CD4-positive, alpha-beta T cell (primary cell): Measurements from ENCODE around the gene COL28A1. TPM values are rescaled to one million over a fixed set of nuclear protein-coding genes. Genes with fewer than 3 reads are reported as not detected.

Source experiments
- ATAC-seq: fragments of 200-7000 bp; cut with Tn5 transposase; one replicate; pipeline ENCODE4 v1.10.0; 2022; ENCODE audit warnings: mild to moderate bottlenecking; ENCODE audit not compliant: poor library complexity
- CTCF ChIA-PET: fragments of 350-600 bp; sonication (Branson Sonifier 250); formaldehyde crosslinking; loops from one replicate; lab custom pipeline; 2021; ENCODE audit warnings: antibody characterized with exemption, inconsistent platforms; lab: Charles Lee
- POLR2A ChIA-PET: fragments of 350-600 bp; sonication (Branson Sonifier 250); formaldehyde crosslinking; loops from one replicate; lab custom pipeline; 2021; ENCODE audit warnings: antibody characterized with exemption, inconsistent platforms; lab: Charles Lee
- DNase-seq, 14 experiments: peaks; one replicate each; pipeline ENCODE4 v3.0.0-alpha.2; 2013 to 2020; ENCODE audit warnings: mixed read lengths in 2 of 14
- H3K27ac ChIP-seq, 2 donors: one replicate each; pipeline versions ENCODE4 v1.5.1 to v1.7.0; 2013; ENCODE audit warnings: low read length in 2 of 2, low read depth in 1 of 2, mild to moderate bottlenecking in 1 of 2
- H3K27me3 ChIP-seq, 2 experiments: 1 replicate in 1 of 2; 2 replicates in 1 of 2; pipeline versions ENCODE4 v1.6.1 to v1.7.0; 2013; ENCODE audit warnings: low read length in 2 of 2, control low read depth in 1 of 2, mild to moderate bottlenecking in 1 of 2, moderate library complexity in 1 of 2; ENCODE audit not compliant: insufficient read depth in 2 of 2, control insufficient read depth in 1 of 2
- H3K36me3 ChIP-seq: one replicate; pipeline ENCODE4 v1.6.1; 2013; ENCODE audit warnings: low read length, control low read depth; ENCODE audit not compliant: insufficient read depth
- H3K4me1 ChIP-seq: one replicate; pipeline ENCODE4 v1.6.1; 2013; ENCODE audit warnings: low read length, control low read depth; ENCODE audit not compliant: insufficient read depth
- H3K4me3 ChIP-seq: one replicate; pipeline ENCODE4 v1.5.1; 2013; ENCODE audit warnings: mild to moderate bottlenecking, low read length, moderate library complexity
- H3K9me3 ChIP-seq, 2 experiments: 1 replicate in 1 of 2; 2 replicates in 1 of 2; pipeline versions ENCODE4 v1.6.1 to v1.7.0; 2013; ENCODE audit warnings: low read length in 2 of 2, mild to moderate bottlenecking in 2 of 2, control low read depth in 1 of 2, moderate library complexity in 1 of 2; ENCODE audit not compliant: control insufficient read depth in 1 of 2, insufficient read depth in 1 of 2
- H3K27ac Mint-ChIP-seq: one replicate; pipeline ENCODE4 v1.8.0; 2020; ENCODE audit warnings: mixed read lengths
- H3K27me3 Mint-ChIP-seq: one replicate; pipeline ENCODE4 v1.8.0; 2021; ENCODE audit warnings: mixed read lengths
- H3K36me3 Mint-ChIP-seq: one replicate; pipeline ENCODE4 v1.8.0; 2021; ENCODE audit warnings: low read depth, mixed read lengths
- H3K4me1 Mint-ChIP-seq: one replicate; pipeline ENCODE4 v1.8.0; 2021; ENCODE audit warnings: low read depth, mixed read lengths
- H3K4me3 Mint-ChIP-seq: one replicate; pipeline ENCODE4 v1.8.0; 2020; ENCODE audit warnings: mild to moderate bottlenecking, mixed read lengths
- H3K9me3 Mint-ChIP-seq: one replicate; pipeline ENCODE4 v1.8.0; 2020; ENCODE audit warnings: mixed read lengths
- intact Hi-C, 2 experiments: fragments of 100-400 bp; cut with DNase I in 1 of 2; cut with micrococcal nuclease in 1 of 2; formaldehyde crosslinking; loops; one replicate each; pipeline versions ENCODE4 v1.15.1 to v1.9.0; 2023 to 2025; cut with DNase I, micrococcal nuclease
- total RNA-seq, 174 experiments: library from RNA in 2 of 174; stranded (reverse) in 2 of 174; gene quantifications; one replicate each; pipeline ENCODE4 v1.2.3 and lab custom pipeline; 2021 to 2026
- TF ChIP-seq, protein P1 (sequence below): fragments of 200-600 bp; IDR thresholded peaks from one replicate; pipeline ENCODE4 v1.8.0; 2022; ENCODE audit warnings: antibody characterized with exemption, mild to moderate bottlenecking

COL28A1 gene
- total RNA-seq, 2 experiments from 2014 or later: 0.22 TPM; not detected in 1

DNA sequence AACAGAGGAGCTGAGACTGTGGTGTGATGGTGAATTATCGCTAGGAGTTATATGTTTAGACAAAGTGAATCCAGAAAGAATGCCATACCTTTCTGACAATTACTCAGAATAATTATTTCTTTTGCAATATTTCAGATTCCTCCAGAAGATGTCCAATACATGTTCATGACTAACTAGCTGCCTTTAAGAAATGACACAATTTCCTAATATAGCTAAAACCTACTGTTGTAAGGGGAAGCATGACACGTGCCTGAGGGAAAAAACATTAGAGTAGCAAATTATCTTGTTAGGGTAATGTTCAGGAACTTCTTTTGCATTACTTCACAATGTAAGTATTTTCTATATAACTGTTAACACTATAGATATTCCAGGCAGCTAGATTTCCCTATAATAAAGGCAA is 150.3 kb downstream of the COL28A1 start:
- TF ChIP-seq, protein P1, sequence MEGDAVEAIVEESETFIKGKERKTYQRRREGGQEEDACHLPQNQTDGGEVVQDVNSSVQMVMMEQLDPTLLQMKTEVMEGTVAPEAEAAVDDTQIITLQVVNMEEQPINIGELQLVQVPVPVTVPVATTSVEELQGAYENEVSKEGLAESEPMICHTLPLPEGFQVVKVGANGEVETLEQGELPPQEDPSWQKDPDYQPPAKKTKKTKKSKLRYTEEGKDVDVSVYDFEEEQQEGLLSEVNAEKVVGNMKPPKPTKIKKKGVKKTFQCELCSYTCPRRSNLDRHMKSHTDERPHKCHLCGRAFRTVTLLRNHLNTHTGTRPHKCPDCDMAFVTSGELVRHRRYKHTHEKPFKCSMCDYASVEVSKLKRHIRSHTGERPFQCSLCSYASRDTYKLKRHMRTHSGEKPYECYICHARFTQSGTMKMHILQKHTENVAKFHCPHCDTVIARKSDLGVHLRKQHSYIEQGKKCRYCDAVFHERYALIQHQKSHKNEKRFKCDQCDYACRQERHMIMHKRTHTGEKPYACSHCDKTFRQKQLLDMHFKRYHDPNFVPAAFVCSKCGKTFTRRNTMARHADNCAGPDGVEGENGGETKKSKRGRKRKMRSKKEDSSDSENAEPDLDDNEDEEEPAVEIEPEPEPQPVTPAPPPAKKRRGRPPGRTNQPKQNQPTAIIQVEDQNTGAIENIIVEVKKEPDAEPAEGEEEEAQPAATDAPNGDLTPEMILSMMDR: no peak
- POLR2A ChIA-PET: no interaction called here
- Histone ChIP-seq H3K9me3 (no peaks in the 10 kb centered on the region), H3K27me3 (no peaks in the 10 kb centered on the region), H3K27ac (no peak overlapping the region), H3K4me1 (no peaks in the 10 kb centered on the region), H3K4me3 (no peak overlapping the region), H3K36me3 (no peaks in the 10 kb centered on the region)
- no peak for ATAC-seq
- no peak overlapping the region for H3K4me3 Mint-ChIP-seq
- CTCF ChIA-PET: no interaction called here
- peaks cover 5% of the 10 kb centered on the region for H3K9me3 Mint-ChIP-seq
- H3K27me3 Mint-ChIP-seq: no peaks in the 10 kb centered on the region
- H3K27ac Mint-ChIP-seq: no peak overlapping the region
- no peaks in the 10 kb centered on the region for H3K36me3 Mint-ChIP-seq
- no peaks in the 10 kb centered on the region for H3K4me1 Mint-ChIP-seq
- DNase-seq: no peak
- intact Hi-C loops: no loop called here

DNA sequence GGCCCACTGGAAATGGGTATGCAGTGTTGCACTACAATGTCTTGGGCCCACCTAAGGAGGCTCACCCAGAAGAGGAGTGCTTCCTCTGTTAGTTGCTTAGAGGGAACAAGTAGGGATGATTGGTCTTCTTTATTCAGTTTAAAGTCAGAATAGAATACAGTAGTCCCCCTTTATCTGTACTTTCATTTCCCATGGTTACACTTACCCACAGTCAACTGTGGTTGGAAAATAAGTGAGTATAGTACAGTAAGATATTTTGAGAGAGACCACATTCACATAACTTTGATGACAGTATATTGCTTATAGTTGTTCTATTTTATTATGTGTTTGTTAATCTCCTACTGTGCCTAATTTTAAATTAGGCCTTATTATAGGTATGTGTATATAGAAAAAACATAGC is 151.4 kb downstream of the COL28A1 start:
- Mint-ChIP-seq H3K4me3 (no peak overlapping the region), H3K4me1 (no peaks in the 10 kb centered on the region)
- no peak for ATAC-seq

DNA sequence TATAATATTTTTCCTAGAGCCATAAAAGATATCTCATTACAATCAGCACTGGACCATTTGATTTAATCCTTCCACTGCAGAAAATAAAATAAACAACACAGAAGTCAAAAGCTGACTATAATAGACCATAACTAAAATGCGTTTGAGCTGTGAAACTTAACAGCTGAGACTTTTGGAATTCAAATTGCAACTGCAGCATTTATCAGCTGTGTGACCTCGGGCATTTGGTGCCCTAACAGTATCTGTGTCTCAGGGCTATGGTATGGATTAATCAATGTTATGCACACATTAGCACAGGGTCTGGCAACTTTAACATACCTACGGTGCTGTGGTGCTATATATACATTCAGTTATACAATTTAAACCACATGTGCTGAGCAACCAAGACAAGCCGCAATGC is 160.1 kb downstream of the COL28A1 start:
- H3K27me3 Mint-ChIP-seq: no peaks in the 10 kb centered on the region
- H3K4me1 Mint-ChIP-seq: no peaks in the 10 kb centered on the region
- DNase-seq (no peak), ATAC-seq (no peak)
- H3K27ac Mint-ChIP-seq: no peak overlapping the region
- Histone ChIP-seq H3K36me3 (no peaks in the 10 kb centered on the region), H3K9me3 (no peaks in the 10 kb centered on the region), H3K27ac (no peak overlapping the region), H3K4me1 (no peaks in the 10 kb centered on the region), H3K27me3 (no peaks in the 10 kb centered on the region), H3K4me3 (no peak overlapping the region)
- ChIA-PET CTCF (no interaction called here), POLR2A (no interaction called here)
- H3K9me3 Mint-ChIP-seq: no peaks in the 10 kb centered on the region
- no peak overlapping the region for H3K4me3 Mint-ChIP-seq
- TF ChIP-seq, protein P1: no peak
- intact Hi-C loops: no loop called here
- H3K36me3 Mint-ChIP-seq: no peaks in the 10 kb centered on the region

More for the DNA sequence above, 151.4 kb downstream of the COL28A1 start:
- Histone ChIP-seq H3K4me1 (no peaks in the 10 kb centered on the region), H3K9me3 (no peaks in the 10 kb centered on the region), H3K27me3 (no peaks in the 10 kb centered on the region), H3K4me3 (no peak overlapping the region), H3K27ac (no peak overlapping the region), H3K36me3 (no peaks in the 10 kb centered on the region)
- POLR2A ChIA-PET: no interaction called here
- intact Hi-C loops: no loop called here
- Mint-ChIP-seq H3K36me3 (no peaks in the 10 kb centered on the region), H3K9me3 (no peaks in the 10 kb centered on the region), H3K27me3 (no peaks in the 10 kb centered on the region), H3K27ac (no peak overlapping the region)
- DNase-seq: no peak
- CTCF ChIA-PET: no interaction called here
- TF ChIP-seq, protein P1: no peak
